Measurements from ENCODE around the gene IMPDH1. TPM values are rescaled to one million over a fixed set of nuclear protein-coding genes. Genes with fewer than 3 reads are reported as not detected.

IMPDH1 gene
- total and polyA plus RNA-seq, 9 of the 15 experiments (the other 6 are each of a cell fraction or from before 2014, with no cell fraction given), result 0.80 to 118 (median 64.3) TPM

- TF ChIP-seq ETV1 (tag; conservative IDR thresholded peaks at IDR 0.05; ENCODE audit: low read depth) (no peak), ZBTB26 (CRISPR knock-in tag; IDR thresholded peaks at IDR 0.05) (0 out of 2 replicates have a peak, but pooled peaks have one; percentile 42), ZNF354B (CRISPR knock-in tag; IDR thresholded peaks at IDR 0.05) (no peak), XRCC3 (IDR thresholded peaks at IDR 0.05) (no peak), HDAC6 (IDR thresholded peaks at IDR 0.05; ENCODE audit: low read depth, low read length) (no peak), RBM15 (IDR thresholded peaks at IDR 0.05; ENCODE audit: insufficient read depth, low read length) (no peak), RAD51 (IDR thresholded peaks at IDR 0.05; ENCODE audit: borderline replicate concordance, low read depth) (no peak), TRIM24 (IDR thresholded peaks at IDR 0.05) (0 out of 4 replicates have a peak, but pooled peaks of 1 of the 2 experiments have one; percentile 13), TARDBP (IDR thresholded peaks at IDR 0.05) (no peak), SMARCE1 (IDR thresholded peaks at IDR 0.05) (no peak), PHB2 (IDR thresholded peaks at IDR 0.05; ENCODE audit: low read depth) (no peak; the same call in 1 of the 2 replicates), ZNF436 (CRISPR knock-in tag; IDR thresholded peaks at IDR 0.05) (no peak), POLR2A (conservative IDR thresholded peaks at IDR 0.05) (no peak), LARP7 (IDR thresholded peaks at IDR 0.05) (peak; percentile 65; the same call in 1 of the 2 replicates), JUND (IDR thresholded peaks at IDR 0.05; ENCODE audit: borderline replicate concordance, low read depth, low read length) (no peak), JUND (tag; IDR thresholded peaks at IDR 0.05; ENCODE audit: borderline replicate concordance, low read depth, low read length) (no peak), ZNF311 (CRISPR knock-in tag; IDR thresholded peaks at IDR 0.05) (no peak), POU5F1 (IDR thresholded peaks at IDR 0.05; ENCODE audit: borderline replicate concordance, low read depth, low read length, partially characterized antibody) (no peak), CREB1 (IDR thresholded peaks at IDR 0.05) (no peak), CREB1 (CRISPR knock-in tag; IDR thresholded peaks at IDR 0.05) (no peak), TCF7L2 (IDR thresholded peaks at IDR 0.05; ENCODE audit: low read depth, low read length) (no peak), ZNF707 (CRISPR knock-in tag; conservative IDR thresholded peaks at IDR 0.05) (no peak), CBX2 (IDR thresholded peaks at IDR 0.05; ENCODE audit: insufficient read depth, low read length, poor library complexity, severe bottlenecking) (no peak), MBD1 (CRISPR knock-in tag; IDR thresholded peaks at IDR 0.05) (no peak), YY1 (IDR thresholded peaks at IDR 0.05; ENCODE audit: borderline replicate concordance in 1 of 3, control insufficient read depth in 1 of 3, extremely low read depth in 1 of 3, insufficient read depth in 3 of 3, insufficient read length in 1 of 3, insufficient replicate concordance in 2 of 3, low read depth in 1 of 3, low read length in 2 of 3) (no peak), MEIS2 (IDR thresholded peaks at IDR 0.05; ENCODE audit: partially characterized antibody) (no peak), ZNF75A (CRISPR knock-in tag; IDR thresholded peaks at IDR 0.05) (no peak), RNF2 (IDR thresholded peaks at IDR 0.05) (no peak), MCM3 (IDR thresholded peaks at IDR 0.05) (no peak)
These were observed 42.8 kb upstream of the IMPDH1 start (continued) for GRCh38 chr7:128452552-128452951.
